Measurements from ENCODE around the gene PRKCZ.
A peak's percentile ranks its signal among the peaks of the same experiment; 100 is the strongest.
"Not testable (repeated sequence)": the region's sequence is repeated elsewhere in the genome, so short reads cannot be mapped to it uniquely, and the experiment has no call there.

The PRKCZ gene

DNA sequence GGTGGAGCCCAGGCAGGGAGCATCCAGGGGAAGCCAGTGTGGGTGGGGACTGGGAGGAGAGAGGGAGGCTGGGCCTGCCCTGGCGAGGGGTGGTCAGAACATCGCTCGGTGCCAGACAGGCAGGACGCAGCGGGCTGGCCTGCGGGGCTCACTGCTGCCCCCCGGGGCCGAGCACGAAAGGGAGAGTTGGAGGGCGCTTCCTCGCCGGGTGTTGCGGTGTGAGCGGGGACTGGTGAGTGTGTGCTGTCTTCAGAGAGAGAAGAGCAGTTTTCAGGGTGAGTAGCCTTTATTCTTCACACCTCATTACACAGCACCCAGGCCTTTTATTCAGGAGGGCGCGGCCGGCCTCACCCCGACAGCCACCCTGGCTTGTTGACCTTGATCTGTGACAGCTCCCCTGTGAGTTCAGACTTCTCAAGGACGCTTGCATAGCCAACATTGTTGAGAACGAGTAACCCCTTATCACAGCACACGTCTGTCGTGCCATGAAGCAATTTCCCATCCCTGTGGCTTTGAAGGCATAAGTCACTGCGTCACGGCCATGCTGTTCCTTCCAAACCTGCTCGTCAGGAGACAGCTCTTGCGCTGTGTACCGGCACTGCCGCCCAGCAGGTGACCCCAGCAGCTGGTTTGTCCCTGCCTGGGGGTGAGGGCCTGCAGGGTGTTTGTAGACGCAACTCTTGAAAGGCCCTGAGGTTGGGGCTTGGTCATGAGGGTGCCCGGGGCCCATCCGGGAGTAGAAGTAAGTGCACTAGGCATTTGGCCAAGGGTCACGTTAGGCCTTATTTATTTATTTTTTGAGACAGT is 54.6 kb downstream of the PRKCZ start:
- peak; percentile 75 for DNase-seq

DNA sequence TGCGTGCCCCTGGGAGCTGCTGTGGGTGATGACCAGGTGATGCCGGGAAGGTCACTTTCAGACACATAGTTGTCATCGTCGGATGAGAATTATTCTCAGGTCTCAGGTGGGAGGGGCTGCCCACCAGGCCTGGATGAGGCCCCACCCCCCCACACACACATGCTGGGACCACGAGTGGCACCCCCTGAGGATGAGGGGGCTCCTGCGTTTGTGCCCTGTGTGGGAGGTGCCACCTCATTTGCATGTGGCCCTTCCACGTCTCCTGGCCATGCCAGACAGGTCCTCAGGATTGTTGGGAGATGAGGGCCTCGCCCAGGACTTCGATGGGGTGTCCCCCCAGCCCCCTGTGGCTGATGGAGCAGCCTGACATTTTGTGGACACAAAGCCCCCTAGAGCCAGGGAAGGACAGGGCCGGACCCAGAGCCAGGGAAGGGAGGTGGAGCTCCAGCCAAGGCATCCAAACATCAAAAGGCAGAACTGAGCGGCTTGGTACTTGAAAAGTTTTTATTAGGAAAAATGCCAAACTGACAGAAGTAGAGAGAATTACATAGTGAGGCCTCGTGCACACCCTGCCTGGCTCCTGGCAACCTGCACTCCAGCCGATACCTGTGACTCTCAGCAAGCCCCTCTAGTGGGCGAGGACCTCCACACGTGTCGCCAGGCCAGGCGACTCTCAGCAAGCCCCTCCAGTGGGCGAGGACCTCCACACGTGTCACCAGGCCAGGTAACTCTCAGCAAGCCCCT is 55.7 kb downstream of the PRKCZ start:
- no peak for DNase-seq

DNA sequence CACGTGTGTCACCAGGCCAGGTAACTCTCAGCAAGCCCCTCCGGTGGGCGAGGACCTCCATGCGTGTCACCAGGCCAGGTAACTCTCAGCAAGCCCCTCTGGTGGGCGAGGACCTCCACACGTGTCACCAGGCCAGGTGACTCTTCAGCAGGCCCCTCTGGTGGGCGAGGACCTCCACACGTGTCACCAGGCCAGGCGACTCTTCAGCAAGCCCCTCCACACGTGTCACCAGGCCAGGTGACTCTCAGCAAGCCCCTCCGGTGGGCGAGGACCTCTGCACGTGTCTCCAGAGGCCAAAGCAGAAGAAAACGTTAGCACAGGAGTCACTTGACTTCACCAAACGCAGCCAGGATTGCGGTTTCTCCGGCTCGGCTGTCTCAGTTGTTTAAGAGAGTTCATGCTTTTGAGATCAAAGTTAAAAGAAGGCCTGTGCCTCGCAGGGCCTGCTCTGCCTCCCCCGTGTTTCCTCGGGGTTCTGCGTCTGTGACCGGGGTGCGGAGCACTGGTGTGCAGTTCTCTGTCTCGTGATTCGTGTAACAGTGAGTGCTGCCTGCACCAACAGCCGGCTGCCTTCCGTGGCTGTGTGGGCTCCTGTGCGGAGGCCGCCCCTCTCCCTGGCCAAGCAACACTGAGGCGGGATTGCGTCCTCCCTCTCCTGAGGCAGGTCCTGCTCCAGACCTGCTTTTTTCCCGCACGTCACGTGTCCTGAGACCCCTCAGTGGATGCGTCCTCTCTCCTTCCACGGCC is 56.6 kb downstream of the PRKCZ start:
- DNase-seq: no peak

- no peak for DNase-seq
Observed at GRCh38 chr1:2107586-2108212, 57.5 kb downstream of the PRKCZ start.

- DNase-seq: peak; percentile 4
Observed at GRCh38 chr1:2108213-2108876, 58.1 kb downstream of the PRKCZ start.

GRCh38 chr1:2108877-2109580 is 58.8 kb downstream of the PRKCZ start:
- DNase-seq: no peak

GRCh38 chr1:2109581-2110021 is 59.4 kb downstream of the PRKCZ start:
- DNase-seq: no peak

- no peak for DNase-seq
Observed at GRCh38 chr1:2110191-2110737, 60.1 kb downstream of the PRKCZ start.

- DNase-seq: no peak
Observed at GRCh38 chr1:2110738-2111673, 60.8 kb downstream of the PRKCZ start.

DNA sequence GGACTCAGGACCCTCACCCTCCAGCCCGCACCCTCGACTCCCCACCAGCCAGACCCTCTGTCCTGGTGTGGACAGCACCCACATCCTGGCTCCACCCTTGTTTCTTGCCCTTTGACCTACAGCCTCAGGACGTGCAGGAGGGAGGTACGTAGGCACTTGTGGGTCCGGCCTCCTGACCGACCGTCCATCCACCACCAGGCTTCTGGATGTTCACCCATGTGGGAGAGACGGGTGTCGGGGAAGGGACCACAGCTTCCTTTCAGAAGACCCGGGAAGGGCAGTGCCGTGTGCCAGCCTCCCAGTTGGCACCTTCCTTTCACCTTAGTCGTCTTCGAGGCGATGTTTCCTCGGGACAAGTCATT is 61.4 kb downstream of the PRKCZ start:
- DNase-seq: no peak

DNA sequence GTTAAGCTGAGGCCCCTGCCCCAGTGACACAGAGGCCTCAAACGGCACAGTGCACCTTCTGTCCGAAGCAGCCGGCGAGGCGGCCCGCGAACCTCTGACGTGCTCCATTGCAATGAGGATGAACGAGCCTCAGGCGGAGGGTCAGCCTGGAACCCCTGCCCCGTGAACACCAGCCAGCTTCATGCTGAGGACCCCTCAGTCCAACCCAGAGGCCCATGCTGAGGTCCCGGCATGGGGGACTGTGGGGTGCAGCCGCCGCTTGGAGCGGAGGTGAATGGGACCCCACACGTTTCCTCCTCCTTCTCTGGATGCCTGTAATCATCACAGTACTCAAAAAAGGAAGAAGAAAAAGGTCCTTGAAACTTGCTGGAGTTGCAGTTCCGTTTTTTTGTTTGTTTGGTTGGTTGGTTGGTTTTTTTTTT is 62.1 kb downstream of the PRKCZ start:
- no peak for DNase-seq

DNA sequence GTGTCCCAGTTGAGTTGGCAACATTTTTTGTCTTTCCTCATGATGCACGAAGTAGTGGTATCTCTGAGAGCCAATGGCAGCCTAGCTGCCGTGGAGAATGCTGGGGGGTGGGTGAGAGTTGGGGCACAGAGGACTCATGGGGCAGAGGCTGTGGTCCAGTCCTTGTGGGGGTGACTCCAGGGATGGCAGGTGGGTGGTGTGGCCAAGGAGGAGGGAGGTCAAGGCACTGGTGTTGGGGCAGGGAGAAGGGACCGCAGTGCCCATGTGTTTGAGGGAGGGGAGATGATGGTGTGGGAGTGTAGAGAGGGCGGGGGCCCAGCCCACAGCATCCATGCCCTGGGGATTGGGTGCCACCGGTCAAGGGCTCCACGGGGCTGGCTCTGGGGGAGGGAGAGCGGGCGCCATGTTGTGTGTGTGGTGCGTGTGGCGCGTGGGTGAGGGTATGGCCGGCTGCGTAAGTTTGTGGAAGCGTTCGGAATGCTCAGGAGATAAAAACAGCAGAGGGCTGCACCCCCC is 63.5 kb downstream of the PRKCZ start:
- no peak for DNase-seq

DNA sequence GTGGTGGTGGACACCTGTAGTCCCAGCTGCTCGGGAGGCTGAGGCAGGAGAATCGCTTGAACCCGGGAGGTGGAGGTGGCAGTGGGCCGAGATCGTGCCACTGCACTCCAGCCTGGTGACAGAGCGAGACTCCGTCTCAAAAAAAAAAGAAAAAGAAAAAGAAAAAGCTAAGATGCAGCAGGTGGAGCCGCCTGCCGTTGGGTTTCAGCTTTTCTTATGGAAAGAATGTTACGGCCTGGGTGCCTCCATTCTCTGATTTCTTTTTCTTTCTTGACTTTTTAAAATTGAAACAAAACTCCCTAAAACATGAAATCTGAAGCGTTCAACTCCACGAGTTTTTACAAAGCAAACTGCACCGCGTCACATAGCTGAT is 64.4 kb downstream of the PRKCZ start:
- not testable (repeated sequence) for DNase-seq

DNA sequence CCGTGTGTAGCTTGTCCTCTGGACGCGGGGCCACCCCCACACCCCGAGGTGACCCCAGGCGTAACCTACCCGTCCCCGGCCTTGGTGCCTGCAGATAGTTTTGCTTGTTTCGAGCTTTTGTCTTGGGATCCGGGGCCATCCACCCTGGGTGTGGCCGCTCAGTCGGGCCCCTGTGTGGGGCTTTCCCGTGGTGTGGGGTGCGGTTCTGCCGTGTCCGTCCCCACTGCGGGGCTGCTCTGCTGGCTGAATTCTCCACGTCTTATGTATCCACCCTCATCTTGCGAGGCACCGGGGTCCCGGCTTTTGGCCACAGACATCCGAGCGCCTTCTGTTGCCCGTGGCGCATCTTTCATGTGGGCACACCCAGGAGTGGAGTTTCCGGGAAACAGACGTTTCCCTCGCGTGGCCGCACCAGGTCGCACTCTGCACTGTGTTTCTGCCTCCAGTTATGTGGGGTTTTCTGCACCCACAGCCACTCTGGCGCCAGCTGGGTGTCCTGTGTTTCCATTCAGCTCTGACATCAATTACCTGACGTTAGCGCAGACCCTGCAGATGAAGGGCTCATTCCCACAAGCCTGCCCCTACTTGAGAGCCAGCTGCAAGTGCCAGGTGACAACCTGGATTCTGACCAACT is 64.9 kb downstream of the PRKCZ start:
- peak; percentile 27 for DNase-seq

DNA sequence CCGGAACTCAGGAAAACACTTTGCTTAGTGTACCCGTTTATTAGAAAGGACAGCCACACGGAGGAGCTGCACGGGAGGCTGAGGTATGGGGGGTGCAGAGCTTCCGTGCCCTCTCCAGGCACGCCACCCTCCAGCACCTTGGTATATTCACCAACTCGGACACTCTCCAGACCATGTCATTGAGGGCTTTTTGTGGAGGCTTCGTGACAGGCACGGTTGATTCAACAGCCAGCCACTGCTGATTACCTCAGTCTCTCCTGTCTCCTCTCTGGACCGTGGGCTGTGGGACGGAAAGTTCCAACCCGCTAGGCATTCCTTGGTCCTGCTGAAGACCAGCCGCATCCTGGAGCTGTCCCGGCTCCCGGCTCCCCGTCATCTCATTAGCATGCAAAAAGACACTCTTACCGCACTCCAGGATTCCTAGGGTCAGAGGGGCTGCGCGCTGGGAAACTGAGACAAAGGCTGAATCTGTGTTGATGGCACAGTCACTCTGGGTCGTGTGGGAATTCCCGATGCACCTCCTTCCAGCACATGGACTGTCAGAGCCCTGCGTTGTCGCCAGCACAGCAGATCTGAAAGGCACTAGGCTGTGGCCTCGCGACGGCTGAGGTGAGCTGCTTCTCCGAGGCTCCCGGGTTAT is 65.6 kb downstream of the PRKCZ start:
- peak; percentile 30 for DNase-seq

GRCh38 chr1:2119886-2120285 is 69.7 kb downstream of the PRKCZ start:
- no peak for DNase-seq

DNA sequence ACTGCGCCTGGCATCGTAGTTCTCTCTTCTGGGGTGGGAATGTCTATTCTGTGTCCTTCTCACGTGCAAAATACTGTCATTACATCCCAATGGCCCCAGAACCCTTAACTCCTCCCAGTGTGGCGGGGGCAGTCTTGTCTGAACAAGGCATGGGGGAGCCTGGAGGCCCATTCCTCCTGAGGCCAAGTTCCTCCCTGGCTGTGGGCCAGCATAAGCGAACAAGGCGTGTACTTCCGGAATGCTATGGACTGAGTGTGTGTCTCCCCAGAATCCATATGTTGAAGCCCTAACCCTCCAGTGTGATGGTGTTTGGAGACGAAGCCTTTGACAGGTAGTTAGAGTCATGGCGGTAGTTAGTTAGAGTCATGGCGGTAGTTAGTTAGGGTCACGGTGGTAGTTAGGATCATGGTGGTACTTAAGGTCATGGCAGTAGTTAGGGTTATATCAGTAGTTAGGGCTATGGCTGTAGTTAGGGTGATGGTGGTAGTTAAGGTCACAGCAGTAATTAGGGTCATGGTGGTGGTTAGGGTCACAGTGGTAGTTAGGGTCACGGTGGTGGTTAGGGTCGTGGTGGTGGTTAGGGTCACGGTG is 71.0 kb downstream of the PRKCZ start:
- DNase-seq: no peak

DNA sequence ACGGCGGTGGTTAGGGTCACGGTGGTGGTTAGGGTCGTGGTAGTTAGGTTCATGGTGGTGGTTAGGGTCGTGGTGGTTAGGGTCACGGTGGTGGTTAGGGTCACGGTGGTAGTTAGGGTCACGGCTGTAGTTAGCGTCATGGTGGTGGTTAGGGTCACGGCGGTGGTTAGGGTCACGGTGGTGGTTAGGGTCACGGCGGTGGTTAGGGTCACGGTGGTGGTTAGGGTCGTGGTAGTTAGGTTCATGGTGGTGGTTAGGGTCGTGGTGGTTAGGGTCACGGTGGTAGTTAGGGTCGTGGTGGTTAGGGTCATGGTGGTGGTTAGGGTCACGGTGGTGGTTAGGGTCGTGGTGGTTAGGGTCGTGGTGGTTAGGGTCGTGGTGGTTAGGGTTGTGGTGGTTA is 71.6 kb downstream of the PRKCZ start:
- not testable (repeated sequence) for DNase-seq
